ENCODE results near the gene MYH15.

GRCh38 chr3:108538083-108538482 lies 27.7 kb upstream of the MYH15 start:
- TF ChIP-seq GATA2 (IDR thresholded peaks at IDR 0.05; ENCODE audit: low read depth, low read length) (no peak), GATA3 (IDR thresholded peaks at IDR 0.05; ENCODE audit: low read depth, low read length) (no peak)
